ENCODE results near the gene MACROH2A2.

MACROH2A2 gene

GRCh38 chr10:70135684-70136083 is 83.0 kb downstream of the MACROH2A2 start:
- H3K4me3 ChIP-seq (ENCODE audit: low read depth, low read length): no peak overlapping the region
- TF ChIP-seq, protein P1, sequence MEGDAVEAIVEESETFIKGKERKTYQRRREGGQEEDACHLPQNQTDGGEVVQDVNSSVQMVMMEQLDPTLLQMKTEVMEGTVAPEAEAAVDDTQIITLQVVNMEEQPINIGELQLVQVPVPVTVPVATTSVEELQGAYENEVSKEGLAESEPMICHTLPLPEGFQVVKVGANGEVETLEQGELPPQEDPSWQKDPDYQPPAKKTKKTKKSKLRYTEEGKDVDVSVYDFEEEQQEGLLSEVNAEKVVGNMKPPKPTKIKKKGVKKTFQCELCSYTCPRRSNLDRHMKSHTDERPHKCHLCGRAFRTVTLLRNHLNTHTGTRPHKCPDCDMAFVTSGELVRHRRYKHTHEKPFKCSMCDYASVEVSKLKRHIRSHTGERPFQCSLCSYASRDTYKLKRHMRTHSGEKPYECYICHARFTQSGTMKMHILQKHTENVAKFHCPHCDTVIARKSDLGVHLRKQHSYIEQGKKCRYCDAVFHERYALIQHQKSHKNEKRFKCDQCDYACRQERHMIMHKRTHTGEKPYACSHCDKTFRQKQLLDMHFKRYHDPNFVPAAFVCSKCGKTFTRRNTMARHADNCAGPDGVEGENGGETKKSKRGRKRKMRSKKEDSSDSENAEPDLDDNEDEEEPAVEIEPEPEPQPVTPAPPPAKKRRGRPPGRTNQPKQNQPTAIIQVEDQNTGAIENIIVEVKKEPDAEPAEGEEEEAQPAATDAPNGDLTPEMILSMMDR (IDR thresholded peaks at IDR 0.05; ENCODE audit: borderline replicate concordance, insufficient read depth, low read depth, low read length): no peak

DNA sequence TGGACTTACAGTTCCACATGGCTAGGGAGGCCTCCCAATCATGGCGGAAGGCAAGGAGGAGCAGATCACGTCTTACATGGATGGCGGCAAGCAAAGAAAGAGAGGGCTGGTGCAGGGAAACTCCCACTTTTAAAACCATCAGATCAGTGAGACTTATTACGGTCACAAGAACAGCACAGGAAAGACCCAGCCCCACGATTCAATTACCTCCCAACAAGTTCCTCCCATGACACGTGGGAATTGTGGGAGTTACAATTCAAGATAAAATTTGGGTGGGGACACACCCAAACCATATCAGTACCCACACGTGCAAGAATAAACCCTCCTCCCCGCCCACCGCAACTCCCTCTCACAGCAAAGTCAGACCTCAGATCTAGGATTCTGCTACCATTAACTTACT is 84.5 kb downstream of the MACROH2A2 start:
- H3K4me3 ChIP-seq (ENCODE audit: low read depth, low read length): no peak overlapping the region
- TF ChIP-seq, protein P1 (IDR thresholded peaks at IDR 0.05; ENCODE audit: borderline replicate concordance, insufficient read depth, low read depth, low read length): no peak

DNA sequence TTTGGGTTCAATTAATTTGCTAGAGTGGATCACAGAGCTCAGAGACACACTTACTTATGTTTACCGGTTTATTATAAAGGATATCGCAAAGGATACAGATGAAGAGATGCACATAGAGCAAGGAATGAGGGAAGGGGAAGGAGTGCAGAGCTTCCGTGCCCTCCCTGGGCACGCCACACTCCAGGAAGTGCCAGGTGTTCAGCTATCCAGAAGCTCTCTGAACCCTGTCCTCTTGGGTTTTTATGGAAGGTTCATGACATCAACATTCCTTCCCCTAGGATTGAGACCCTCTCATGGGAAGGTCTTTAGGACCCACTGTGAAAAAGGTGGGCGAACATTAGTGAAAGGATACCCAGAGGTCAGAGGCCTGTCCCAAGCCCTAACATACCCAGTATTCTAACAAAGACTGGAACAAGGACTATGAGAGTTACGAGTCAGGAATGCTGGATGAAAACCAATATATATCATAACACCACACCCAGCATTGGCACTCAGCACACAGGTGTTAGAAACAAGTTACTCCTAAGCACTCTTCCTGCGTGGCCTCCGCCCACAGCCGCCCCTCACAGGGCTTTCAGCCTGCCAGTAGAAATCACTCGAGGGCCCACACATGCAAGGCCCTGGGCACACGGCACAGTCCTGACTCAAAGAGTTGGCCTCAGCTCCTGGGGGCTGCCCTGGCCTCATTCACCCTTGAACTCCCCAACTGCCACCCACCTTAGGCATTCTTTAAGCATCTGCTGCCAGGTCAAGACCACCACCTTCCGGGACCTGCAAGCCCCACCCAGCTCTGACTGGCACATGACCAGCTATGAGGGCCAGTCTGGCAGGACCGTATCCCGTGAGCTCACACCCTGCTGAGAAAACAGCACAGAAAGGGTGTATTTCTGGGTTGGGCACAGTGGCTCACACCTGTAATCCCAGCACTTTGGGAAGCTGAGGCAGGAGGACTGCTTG is 85.6 kb downstream of the MACROH2A2 start:
- H3K4me3 ChIP-seq (ENCODE audit: low read depth, low read length): no peak overlapping the region
- TF ChIP-seq, protein P1 (IDR thresholded peaks at IDR 0.05; ENCODE audit: borderline replicate concordance, insufficient read depth, low read depth, low read length): no peak

DNA sequence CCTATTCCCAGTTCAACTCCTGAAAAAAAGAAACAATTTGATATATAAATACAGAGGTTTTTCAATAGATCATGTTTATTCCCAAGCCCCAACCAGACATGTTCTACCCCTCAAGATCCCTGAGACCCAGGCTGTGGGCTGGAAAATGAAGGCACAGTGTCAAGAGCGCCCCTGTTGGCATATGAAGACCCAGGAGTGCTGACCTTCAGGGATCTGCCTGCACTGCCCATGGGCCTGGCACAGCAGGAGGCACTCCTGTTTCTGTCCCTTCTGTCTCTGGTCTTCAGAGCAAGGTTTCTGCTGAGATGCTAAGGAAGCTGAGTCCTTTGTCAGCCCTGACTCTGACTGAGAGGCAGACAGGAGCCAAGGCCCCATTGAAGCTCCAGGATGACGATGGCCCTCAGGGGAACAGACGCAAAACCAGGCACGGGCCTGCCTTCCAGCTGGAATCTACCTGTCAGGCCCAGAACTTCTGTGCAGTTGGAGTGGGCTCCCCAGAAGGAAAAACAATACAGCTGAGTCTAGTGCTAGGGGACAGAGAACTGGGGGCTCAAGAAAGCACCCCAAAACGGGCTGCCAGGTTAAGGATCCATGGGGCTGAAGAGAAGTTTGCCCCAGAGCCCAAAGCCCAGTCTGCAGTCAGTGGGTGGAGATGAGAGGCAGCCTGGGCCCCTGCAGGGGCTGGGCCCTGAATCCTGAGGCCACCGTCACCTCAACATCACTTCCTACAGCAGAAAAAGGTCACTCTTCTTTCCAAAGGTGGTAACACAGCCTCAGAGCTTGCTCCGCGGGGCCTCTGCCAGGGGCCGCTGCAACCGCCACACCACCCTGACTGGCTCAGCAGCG is 86.7 kb downstream of the MACROH2A2 start:
- H3K4me3 ChIP-seq (ENCODE audit: low read depth, low read length): no peak overlapping the region
- TF ChIP-seq, protein P1 (IDR thresholded peaks at IDR 0.05; ENCODE audit: borderline replicate concordance, insufficient read depth, low read depth, low read length): no peak

GRCh38 chr10:70139997-70140250 is 87.3 kb downstream of the MACROH2A2 start:
- TF ChIP-seq, protein P1 (IDR thresholded peaks at IDR 0.05; ENCODE audit: borderline replicate concordance, insufficient read depth, low read depth, low read length): no peak
- no peak overlapping the region for H3K4me3 ChIP-seq (ENCODE audit: low read depth, low read length)

GRCh38 chr10:70140297-70140696 is 87.7 kb downstream of the MACROH2A2 start:
- TF ChIP-seq, protein P1 (IDR thresholded peaks at IDR 0.05; ENCODE audit: borderline replicate concordance, insufficient read depth, low read depth, low read length): no peak

More at GRCh38 chr10:70140297-70140696, 87.7 kb downstream of the MACROH2A2 start:
- no peak overlapping the region for H3K4me3 ChIP-seq (ENCODE audit: low read depth, low read length)
